PC-3 (cell line): ENCODE data around the gene CAPN8. TPM values are rescaled to one million over a fixed set of nuclear protein-coding genes. Genes with fewer than 3 reads are reported as not detected.
A peak's percentile ranks its signal among the peaks of the same experiment; 100 is the strongest.

Source experiments
- ATAC-seq: fragments of 200-7000 bp; cut with Tn5 transposase; 2 replicates; pipeline ENCODE4 v1.9.1; 2020; ENCODE audit warnings: mild to moderate bottlenecking, moderate library complexity
- BruUV-seq: library from RNA; stranded (reverse); fragments of 400-500 nt; replicated peaks from 2 replicates; lab custom pipeline; 2021; lab: Mats Ljungman, UMichigan
- CTCF ChIA-PET: fragments of 300-600 bp; sonication (Branson Sonifier 250); formaldehyde crosslinking; loops from one replicate; lab custom pipeline; 2022; ENCODE audit warnings: antibody characterized with exemption; lab: Charles Lee
- POLR2A ChIA-PET: fragments of 300-600 bp; sonication (Branson Sonifier 250); formaldehyde crosslinking; loops from one replicate; lab custom pipeline; 2022; ENCODE audit warnings: antibody characterized with exemption; ENCODE audit not compliant: unreplicated experiment; lab: Charles Lee
- DNase-seq: peaks from one replicate; pipeline ENCODE4 v3.0.0-alpha.2; 2015
- H2AFZ ChIP-seq: fragments of 300-600 bp; sonication (generic); 2 replicates; pipeline ENCODE4 v1.6.0; 2016; ENCODE audit warnings: antibody characterized with exemption, low read length
- H3F3A ChIP-seq: fragments of 300-600 bp; sonication (generic); one replicate; pipeline ENCODE4 v1.6.0; 2017; ENCODE audit warnings: antibody characterized with exemption, low read length, control low read depth, mild to moderate bottlenecking; ENCODE audit not compliant: unreplicated experiment
- H3K27ac ChIP-seq: fragments of 300-600 bp; sonication (generic); 2 replicates; pipeline ENCODE4 v1.5.1; 2016; ENCODE audit warnings: mild to moderate bottlenecking, low read length
- H3K27me3 ChIP-seq: fragments of 300-600 bp; sonication (generic); 2 replicates; pipeline ENCODE4 v1.6.1; 2016; ENCODE audit warnings: low read length, mixed read lengths
- H3K36me3 ChIP-seq: fragments of 300-600 bp; sonication (generic); 2 replicates; pipeline ENCODE4 v1.6.1; 2016; ENCODE audit warnings: low read depth, mixed run types, low read length, mixed read lengths
- H3K4me1 ChIP-seq: fragments of 300-600 bp; sonication (generic); 2 replicates; pipeline ENCODE4 v1.5.1; 2016; ENCODE audit warnings: low read length; ENCODE audit not compliant: insufficient read depth
- H3K4me2 ChIP-seq: fragments of 300-600 bp; sonication (generic); 2 replicates; pipeline ENCODE4 v1.6.0; 2016; ENCODE audit warnings: low read length
- H3K4me3 ChIP-seq: fragments of 300-600 bp; sonication (generic); 2 replicates; pipeline ENCODE4 v1.5.1; 2016; ENCODE audit warnings: mild to moderate bottlenecking, low read length, mixed read lengths
- H3K79me2 ChIP-seq: fragments of 300-600 bp; sonication (generic); 2 replicates; pipeline ENCODE4 v1.6.1; 2017; ENCODE audit warnings: low read length, mixed read lengths
- H3K9ac ChIP-seq: fragments of 300-600 bp; sonication (generic); 2 replicates; pipeline ENCODE4 v1.6.0; 2016; ENCODE audit warnings: mild to moderate bottlenecking, low read length
- H3K9me2 ChIP-seq: fragments of 300-600 bp; sonication (generic); replicated peaks from 2 replicates; pipeline ENCODE4 v1.6.1; 2016; ENCODE audit warnings: mixed run types, low read length, mixed read lengths
- H3K9me3 ChIP-seq: fragments of 300-600 bp; sonication (generic); 2 replicates; pipeline ENCODE4 v1.6.1; 2016; ENCODE audit warnings: low read length, mixed read lengths
- H4K20me1 ChIP-seq: fragments of 300-600 bp; sonication (generic); 2 replicates; pipeline ENCODE4 v1.6.1; 2016; ENCODE audit warnings: low read length, mixed read lengths
- EZH2 ChIP-seq: fragments of 300-600 bp; sonication (generic); IDR thresholded peaks from one replicate; pipeline ENCODE4 v1.6.1; 2017; ENCODE audit warnings: antibody characterized with exemption, mild to moderate bottlenecking, low read length; ENCODE audit not compliant: unreplicated experiment
- EZH2phosphoT487 ChIP-seq: fragments of 300-600 bp; sonication (generic); IDR thresholded peaks from 2 replicates; pipeline ENCODE4 v1.6.1; 2018; ENCODE audit warnings: mild to moderate bottlenecking, antibody characterized with exemption, low read length, borderline replicate concordance
- intact Hi-C: fragments of 100-400 bp; cut with micrococcal nuclease; formaldehyde crosslinking; loops from 2 replicates; pipeline ENCODE4 v1.9.0; 2023
- total RNA-seq: library from RNA; depleted of rRNA; stranded (reverse); fragments of >200 nt; gene quantifications from 2 replicates; pipeline ENCODE4 v1.2.3, GENCODE V29; 2014
- TF ChIP-seq, protein P1 (sequence below): fragments of 300-600 bp; sonication (generic); conservative IDR thresholded peaks from 2 replicates; pipeline ENCODE4 v1.5.1; 2017; ENCODE audit warnings: antibody characterized with exemption, low read depth, mild to moderate bottlenecking, low read length

Gene CAPN8
- total RNA-seq, 1 experiment from 2014 or later = 5.9 TPM

- H3K9ac ChIP-seq = peak overlapping the region; percentile 98
- H4K20me1 ChIP-seq = peaks cover 47% of the 10 kb centered on the region
Observed at GRCh38 chr1:223714421-223714724, 48.9 kb upstream of the CAPN8 start.

DNA sequence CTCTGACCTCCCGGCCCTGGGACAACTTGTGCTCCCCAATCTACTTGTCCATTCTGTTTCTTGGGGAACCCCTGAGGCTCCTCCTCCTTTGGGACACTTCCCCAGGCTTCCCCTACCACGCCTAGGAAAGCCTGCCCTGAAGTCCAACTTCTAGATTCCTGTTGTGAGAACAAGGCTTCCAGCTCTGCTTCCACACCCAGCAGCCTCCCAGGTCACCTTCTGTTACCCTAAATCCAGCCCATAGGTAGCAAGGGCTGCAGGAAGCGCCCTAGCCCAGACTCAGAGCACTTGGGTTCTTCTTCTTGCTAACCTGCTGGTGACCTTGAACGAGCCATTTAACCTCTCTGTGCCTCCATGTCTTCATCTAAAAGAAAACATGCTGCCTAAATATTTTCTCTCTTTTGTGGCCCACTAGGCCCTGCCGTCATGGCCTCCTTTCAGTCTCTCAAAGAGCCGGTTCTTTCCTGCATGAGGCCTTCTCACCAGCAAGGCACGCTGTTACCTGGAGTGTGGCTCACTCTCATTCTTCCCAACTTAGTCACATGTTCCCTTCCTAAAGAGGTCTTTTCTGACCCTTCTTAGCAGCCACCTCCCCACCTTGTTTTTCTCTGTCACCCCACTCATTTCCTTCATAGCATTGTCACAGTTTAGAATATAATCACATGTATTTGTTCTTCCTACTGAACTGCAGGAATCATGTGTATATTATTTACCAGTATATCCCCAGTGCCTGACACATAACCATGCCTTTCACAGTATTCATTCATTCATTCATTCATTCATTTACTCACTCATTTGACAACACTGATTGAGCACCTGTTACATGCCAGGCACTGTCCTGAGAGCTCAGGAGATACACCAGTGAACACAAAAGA is 48.3 kb upstream of the CAPN8 start:
- no peak for ATAC-seq
- Histone ChIP-seq H3K4me2 (peak overlapping the region; percentile 87), H3K36me3 (peaks cover 40% of the 10 kb centered on the region), H3K27me3 (no peaks in the 10 kb centered on the region), H3K4me3 (peak overlapping the region; percentile 92), H3K9ac (peak overlapping the region; percentile 98), H3F3A (peaks cover 15% of the 10 kb centered on the region), H2AFZ (no peak overlapping the region), H3K9me3 (no peaks in the 10 kb centered on the region), H3K27ac (peak overlapping the region; percentile 92), H3K79me2 (peaks cover 73% of the 10 kb centered on the region), H3K4me1 (peaks cover 82% of the 10 kb centered on the region), H3K9me2 (no peaks in the 10 kb centered on the region), H4K20me1 (peaks cover 46% of the 10 kb centered on the region)
- intact Hi-C loops = loop anchor here (2.0 kb wide), 1 partner anchor 19 kb away; no protein-coding TSS in a partner anchor
- peak; percentile 69 for DNase-seq
- POLR2A ChIA-PET = interaction anchor here (1.3 kb wide), 1 partner anchor 12 kb away, joined by 5 read pairs; no protein-coding TSS in a partner anchor
- TF ChIP-seq EZH2phosphoT487 (no peak), EZH2 (no peak)
- TF ChIP-seq, protein P1, sequence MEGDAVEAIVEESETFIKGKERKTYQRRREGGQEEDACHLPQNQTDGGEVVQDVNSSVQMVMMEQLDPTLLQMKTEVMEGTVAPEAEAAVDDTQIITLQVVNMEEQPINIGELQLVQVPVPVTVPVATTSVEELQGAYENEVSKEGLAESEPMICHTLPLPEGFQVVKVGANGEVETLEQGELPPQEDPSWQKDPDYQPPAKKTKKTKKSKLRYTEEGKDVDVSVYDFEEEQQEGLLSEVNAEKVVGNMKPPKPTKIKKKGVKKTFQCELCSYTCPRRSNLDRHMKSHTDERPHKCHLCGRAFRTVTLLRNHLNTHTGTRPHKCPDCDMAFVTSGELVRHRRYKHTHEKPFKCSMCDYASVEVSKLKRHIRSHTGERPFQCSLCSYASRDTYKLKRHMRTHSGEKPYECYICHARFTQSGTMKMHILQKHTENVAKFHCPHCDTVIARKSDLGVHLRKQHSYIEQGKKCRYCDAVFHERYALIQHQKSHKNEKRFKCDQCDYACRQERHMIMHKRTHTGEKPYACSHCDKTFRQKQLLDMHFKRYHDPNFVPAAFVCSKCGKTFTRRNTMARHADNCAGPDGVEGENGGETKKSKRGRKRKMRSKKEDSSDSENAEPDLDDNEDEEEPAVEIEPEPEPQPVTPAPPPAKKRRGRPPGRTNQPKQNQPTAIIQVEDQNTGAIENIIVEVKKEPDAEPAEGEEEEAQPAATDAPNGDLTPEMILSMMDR = no peak
- CTCF ChIA-PET = no interaction called here
- BruUV-seq = no TSS peak

More at GRCh38 chr1:223714421-223714724, 48.9 kb upstream of the CAPN8 start:
- Histone ChIP-seq H3K9me3 (no peaks in the 10 kb centered on the region), H2AFZ (no peak overlapping the region), H3K79me2 (peaks cover 79% of the 10 kb centered on the region), H3K27me3 (no peaks in the 10 kb centered on the region), H3K4me1 (peaks cover 83% of the 10 kb centered on the region), H3K4me2 (peak overlapping the region; percentile 87), H3F3A (peaks cover 15% of the 10 kb centered on the region), H3K9me2 (no peaks in the 10 kb centered on the region), H3K27ac (peak overlapping the region; percentile 92), H3K36me3 (peaks cover 44% of the 10 kb centered on the region), H3K4me3 (peak overlapping the region; percentile 92)
- TF ChIP-seq EZH2phosphoT487 = no peak
- POLR2A ChIA-PET = interaction anchor here (1.3 kb wide), 1 partner anchor 13 kb away, joined by 5 read pairs; no protein-coding TSS in a partner anchor
- intact Hi-C loops = loop anchor here (2.0 kb wide), 1 partner anchor 18 kb away; no protein-coding TSS in a partner anchor
- CTCF ChIA-PET = no interaction called here
- no TSS peak for BruUV-seq
- DNase-seq (no peak), ATAC-seq (no peak)

- peak overlapping the region; percentile 98 for H3K9ac ChIP-seq
- peaks cover 38% of the 10 kb centered on the region for H4K20me1 ChIP-seq
- no peaks in the 10 kb centered on the region for H3K9me3 ChIP-seq
- ChIA-PET CTCF (interaction anchor here (1.2 kb wide), 1 partner anchor 20 kb away, joined by 4 read pairs; no protein-coding TSS in a partner anchor), POLR2A (interaction anchor here (1.3 to 2.2 kb wide), 2 partner anchors 12 kb away, joined by 5 to 14 read pairs; no protein-coding TSS in a partner anchor)
- TF ChIP-seq EZH2 = no peak
- TF ChIP-seq, protein P1 = no peak
- no peak for TF ChIP-seq EZH2phosphoT487
- H3K27ac ChIP-seq = peak overlapping the region; percentile 92
- peaks cover 64% of the 10 kb centered on the region for H3K79me2 ChIP-seq
- H3K4me1 ChIP-seq = peaks cover 82% of the 10 kb centered on the region
- no peaks in the 10 kb centered on the region for H3K27me3 ChIP-seq
- DNase-seq (no peak), ATAC-seq (peak; percentile 2)
- no peaks in the 10 kb centered on the region for H3K9me2 ChIP-seq
- peak overlapping the region; percentile 92 for H3K4me3 ChIP-seq
- intact Hi-C loops = no loop called here
- no TSS peak for BruUV-seq
- H2AFZ ChIP-seq = no peak overlapping the region
- H3K4me2 ChIP-seq = peak overlapping the region; percentile 87
- H3K36me3 ChIP-seq = peaks cover 32% of the 10 kb centered on the region
- peaks cover 15% of the 10 kb centered on the region for H3F3A ChIP-seq
Observed at GRCh38 chr1:223712850-223713474, 47.5 kb upstream of the CAPN8 start.
